Lung (tissue), 12 donors: ENCODE measurements around the gene MECR. TPM values are rescaled to one million over a fixed set of nuclear protein-coding genes. Genes with fewer than 3 reads are reported as not detected.

Source experiments
- ATAC-seq: fragments of 200-7000 bp; cut with Tn5 transposase; one replicate; pipeline ENCODE4 v1.9.1; 2020; ENCODE audit warnings: moderate number of reproducible peaks; ENCODE audit not compliant: insufficient read depth, low FRiP score
- DNase-seq, 3 donors: peaks; one replicate each; pipeline ENCODE4 v3.0.0-alpha.2; 2013 to 2017
- H3K27ac ChIP-seq, 2 donors: one replicate each; pipeline ENCODE4 v1.5.1; 2013; ENCODE audit warnings: mild to moderate bottlenecking in 2 of 2, moderate library complexity in 2 of 2, control low read depth in 1 of 2, inconsistent platforms in 1 of 2, low read depth in 1 of 2, low read length in 1 of 2
- H3K27me3 ChIP-seq, 3 donors: one replicate each; pipeline ENCODE4 v1.5.1; 2013; ENCODE audit warnings: low read length in 2 of 3; ENCODE audit not compliant: control insufficient read depth in 3 of 3, insufficient read depth in 3 of 3
- H3K36me3 ChIP-seq, 4 donors: one replicate each; pipeline ENCODE4 v1.5.1; 2013; ENCODE audit warnings: low read length in 4 of 4, mild to moderate bottlenecking in 1 of 4, moderate library complexity in 1 of 4; ENCODE audit not compliant: control insufficient read depth in 4 of 4, insufficient read depth in 4 of 4
- H3K4me1 ChIP-seq, 5 donors: one replicate each; pipeline ENCODE4 v1.5.1; 2013; ENCODE audit warnings: low read length in 5 of 5, mild to moderate bottlenecking in 2 of 5, moderate library complexity in 1 of 5; ENCODE audit not compliant: control insufficient read depth in 5 of 5, insufficient read depth in 5 of 5
- H3K4me3 ChIP-seq: one replicate; pipeline ENCODE4 v1.5.1; 2013; ENCODE audit warnings: mild to moderate bottlenecking, control low read depth, moderate library complexity
- H3K9ac ChIP-seq, 2 donors: one replicate each; pipeline ENCODE4 v1.5.1; 2013; ENCODE audit warnings: low read length in 2 of 2, control low read depth in 1 of 2; ENCODE audit not compliant: insufficient read depth in 1 of 2
- H3K9me3 ChIP-seq, 4 donors: one replicate each; pipeline ENCODE4 v1.5.1; 2013; ENCODE audit warnings: low read length in 3 of 4, mild to moderate bottlenecking in 1 of 4, moderate library complexity in 1 of 4; ENCODE audit not compliant: control insufficient read depth in 4 of 4, insufficient read depth in 3 of 4
- CTCF ChIP-seq: IDR thresholded peaks from 2 replicates; pipeline ENCODE4 v1.5.1; 2012; ENCODE audit warnings: mild to moderate bottlenecking; ENCODE audit errors: control extremely low read depth, extremely low read depth
- WGBS, 2 donors: extraction: QIAGEN DNeasy Blood & Tissue Kit; methylation state at CpG; one replicate each; pipeline ENCODE4 v1.1.7; 2013; 5-methylcytosine and 5-hydroxymethylcytosine counted together
- polyA plus RNA-seq, 2 donors: library from polyadenylated mRNA; stranded (reverse); fragments of 200-250 nt; gene quantifications; one replicate each; pipeline ENCODE4 v1.2.1, GENCODE V29; 2013
- total RNA-seq, 2 donors: library from RNA; depleted of rRNA in 1 of 2; stranded (reverse); fragments of >200 nt in 1 of 2; gene quantifications; one replicate each; pipeline ENCODE4 v1.2.1, GENCODE V29; 2014 to 2021
- donor health status: control.
- donor health status: control.
- donor health status: Bipolar disorder and iron deficiency.
- donor health status: healthy.
- donor health status: DM: yes; HTN: yes; CAD: no.

The MECR gene
- total and polyA plus RNA-seq, 4 donors: 18.0 to 30.1 (median 23.2) TPM

GRCh38 chr1:29278124-29278523 lies 47.4 kb upstream of the MECR start:
- no peaks in the 10 kb centered on the region for H3K27me3 ChIP-seq
- H3K9ac ChIP-seq: no peak overlapping the region
- no peak overlapping the region for H3K4me3 ChIP-seq
- WGBS, 2 donors: 81 to 88% methylated on average over 3 of the region's 3 CpGs
- H3K9me3 ChIP-seq: no peaks in the 10 kb centered on the region
- ATAC-seq: no peak
- H3K4me1 ChIP-seq: peaks cover 0 to 11% (median 4%) of the 10 kb centered on the region in 5 donors
- H3K27ac ChIP-seq: no peak overlapping the region
- TF ChIP-seq CTCF: no peak
- H3K36me3 ChIP-seq: peaks cover 0 to 8% (median under 1%) of the 10 kb centered on the region in 4 donors
- no peak for DNase-seq

DNA sequence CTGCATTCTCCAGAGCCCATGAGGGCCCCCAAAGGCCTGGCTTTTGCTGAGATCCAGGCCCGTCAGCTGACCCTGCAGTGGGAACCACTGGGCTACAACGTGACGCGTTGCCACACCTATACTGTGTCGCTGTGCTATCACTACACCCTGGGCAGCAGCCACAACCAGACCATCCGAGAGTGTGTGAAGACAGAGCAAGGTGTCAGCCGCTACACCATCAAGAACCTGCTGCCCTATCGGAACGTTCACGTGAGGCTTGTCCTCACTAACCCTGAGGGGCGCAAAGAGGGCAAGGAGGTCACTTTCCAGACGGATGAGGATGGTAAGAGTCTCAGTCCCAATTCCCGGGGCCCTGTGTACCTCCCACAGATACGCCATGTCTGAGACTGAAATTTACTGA lies 44.7 kb upstream of the MECR start:
- Histone ChIP-seq H3K27ac (no peak overlapping the region), H3K9me3 (no peaks in the 10 kb centered on the region), H3K4me3 (no peak overlapping the region), H3K4me1 (peaks cover 0 to 20% (median 5%) of the 10 kb centered on the region in 5 donors), H3K27me3 (no peaks in the 10 kb centered on the region), H3K9ac (no peak overlapping the region), H3K36me3 (peaks cover 0 to 8% (median under 1%) of the 10 kb centered on the region in 4 donors)
- no peak for DNase-seq
- no peak for TF ChIP-seq CTCF
- 92 to 94% methylated on average over 14 of the region's 14 CpGs for WGBS, 2 donors
- ATAC-seq: no peak

- TF ChIP-seq CTCF: no peak
- no peaks in the 10 kb centered on the region for H3K27me3 ChIP-seq
- WGBS, 2 donors: 78 to 83% methylated on average over 6 of the region's 6 CpGs
- H3K9me3 ChIP-seq: no peaks in the 10 kb centered on the region
- H3K36me3 ChIP-seq: peaks cover 0 to 3% (median under 1%) of the 10 kb centered on the region in 4 donors
- peak overlapping the region in 1 of 2 donors; percentile 64 for H3K27ac ChIP-seq
- no peak overlapping the region for H3K9ac ChIP-seq
- DNase-seq: peak in 1 of 3 donors; percentile 33
- peaks cover 0 to 28% (median 6%) of the 10 kb centered on the region in 5 donors for H3K4me1 ChIP-seq
- no peak for ATAC-seq
- H3K4me3 ChIP-seq: no peak overlapping the region
Measured at GRCh38 chr1:29272147-29272907, 41.6 kb upstream of the MECR start.
